Hepatocyte (in vitro differentiated cells): ENCODE results near the gene ARL14EPL. TPM values are rescaled to one million over a fixed set of nuclear protein-coding genes. Genes with fewer than 3 reads are reported as not detected.

Experiments
- DNase-seq: peaks from one replicate; pipeline ENCODE4 v3.0.0-alpha.2; 2016; ENCODE audit warnings: low spot score
- H2AFZ ChIP-seq: fragments of 200-600 bp; sonication (generic); 2 replicates; pipeline ENCODE4 v1.6.0; 2016; ENCODE audit warnings: antibody characterized with exemption, mild to moderate bottlenecking
- H3K27ac ChIP-seq: fragments of 200-600 bp; sonication (generic); 2 replicates; pipeline ENCODE4 v1.5.1; 2016; ENCODE audit warnings: mild to moderate bottlenecking
- H3K27me3 ChIP-seq: fragments of 200-600 bp; sonication (generic); 2 replicates; pipeline ENCODE4 v1.6.1; 2016
- H3K36me3 ChIP-seq: fragments of 200-600 bp; sonication (generic); replicated peaks from 2 replicates; pipeline ENCODE4 v1.5.1; 2016; ENCODE audit warnings: low read depth; ENCODE audit not compliant: insufficient read depth
- H3K4me1 ChIP-seq: fragments of 200-600 bp; sonication (generic); 2 replicates; pipeline ENCODE4 v1.5.1; 2016; ENCODE audit warnings: mild to moderate bottlenecking, moderate library complexity; ENCODE audit not compliant: insufficient read depth
- H3K4me2 ChIP-seq: fragments of 200-600 bp; sonication (generic); 2 replicates; pipeline ENCODE4 v1.6.0; 2016
- H3K4me3 ChIP-seq: fragments of 200-600 bp; sonication (generic); 2 replicates; pipeline ENCODE4 v1.5.1; 2016; ENCODE audit warnings: mild to moderate bottlenecking
- H3K79me2 ChIP-seq: fragments of 200-600 bp; sonication (generic); 2 replicates; pipeline ENCODE4 v1.6.0; 2017; ENCODE audit warnings: mild to moderate bottlenecking
- H3K9me2 ChIP-seq: fragments of 200-600 bp; sonication (generic); replicated peaks from 2 replicates; pipeline ENCODE4 v1.6.0; 2017; ENCODE audit warnings: mild to moderate bottlenecking; ENCODE audit not compliant: insufficient read depth
- H3K9me3 ChIP-seq: fragments of 200-600 bp; sonication (generic); 2 replicates; pipeline ENCODE4 v1.5.1; 2016; ENCODE audit warnings: low read depth, mild to moderate bottlenecking
- H4K20me1 ChIP-seq: fragments of 200-600 bp; sonication (generic); 2 replicates; pipeline ENCODE4 v1.6.0; 2016; ENCODE audit warnings: mild to moderate bottlenecking; ENCODE audit not compliant: insufficient read depth, poor library complexity, severe bottlenecking
- EZH2 ChIP-seq: fragments of 200-600 bp; sonication (generic); IDR thresholded peaks from 2 replicates; pipeline ENCODE4 v1.6.1; 2016; ENCODE audit warnings: antibody characterized with exemption, mild to moderate bottlenecking, borderline replicate concordance
- EZH2phosphoT487 ChIP-seq: fragments of 200-600 bp; sonication (generic); IDR thresholded peaks from one replicate; pipeline ENCODE4 v1.6.1; 2018; ENCODE audit warnings: antibody characterized with exemption, mild to moderate bottlenecking, low read depth, moderate library complexity; ENCODE audit not compliant: unreplicated experiment, severe bottlenecking
- WGBS: methylation state at CpG from one replicate; pipeline ENCODE4 v1.1.6; 2016; ENCODE audit warnings: low lambda C conversion rate; ENCODE audit errors: missing lambda C conversion rate; 5-methylcytosine and 5-hydroxymethylcytosine counted together
- polyA plus RNA-seq: library from polyadenylated mRNA; unstranded; fragments of >200 nt; fragmentation: Nextera tagmentation; extraction: Ambion mirVana; gene quantifications from 2 replicates; pipeline ENCODE4 v1.2.1, GENCODE V29; 2016
- total RNA-seq: library from RNA; depleted of rRNA; stranded (reverse); fragments of >200 nt; gene quantifications from 2 replicates; pipeline ENCODE4 v1.2.3, GENCODE V29; 2014
- TF ChIP-seq, protein P1 (sequence below): fragments of 200-600 bp; sonication (generic); IDR thresholded peaks from 2 replicates; pipeline ENCODE4 v1.5.1; 2016; ENCODE audit warnings: antibody characterized with exemption, mild to moderate bottlenecking; ENCODE audit not compliant: poor library complexity

The ARL14EPL gene
- total RNA-seq (0.07 TPM in 1 of 2 replicates, not detected in the other), polyA plus RNA-seq (not detected in 2 replicates)

DNA sequence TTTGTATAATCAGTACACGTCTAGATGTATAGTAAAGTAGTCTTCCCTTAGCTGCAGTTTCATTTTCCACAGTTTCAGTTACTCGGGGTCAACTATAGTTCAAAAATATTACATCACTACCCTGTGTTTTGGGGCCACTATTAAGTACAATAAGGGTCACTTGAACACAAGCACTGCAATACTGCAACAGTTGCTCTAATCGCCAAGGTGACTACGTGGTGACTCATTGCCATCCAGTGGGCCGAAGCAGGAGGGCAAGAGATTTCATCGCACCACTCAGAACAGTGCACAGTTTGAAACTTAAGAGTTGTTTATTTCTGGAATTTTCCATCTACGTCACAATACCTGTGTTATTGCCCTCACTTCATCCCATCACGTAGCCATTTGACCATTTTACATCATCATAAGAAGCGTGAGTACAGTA, at the start of gene ARL14EPL:
ARL14EPL (plus strand) TSS at position 379 of the 424 bp plus-strand sequence. CDS start 18,994 bp downstream, outside the sequence.
- no peaks in the 10 kb centered on the region for H3K79me2 ChIP-seq
- H3K4me1 ChIP-seq, result peaks cover 5% of the 10 kb centered on the region
- TF ChIP-seq, protein P1, sequence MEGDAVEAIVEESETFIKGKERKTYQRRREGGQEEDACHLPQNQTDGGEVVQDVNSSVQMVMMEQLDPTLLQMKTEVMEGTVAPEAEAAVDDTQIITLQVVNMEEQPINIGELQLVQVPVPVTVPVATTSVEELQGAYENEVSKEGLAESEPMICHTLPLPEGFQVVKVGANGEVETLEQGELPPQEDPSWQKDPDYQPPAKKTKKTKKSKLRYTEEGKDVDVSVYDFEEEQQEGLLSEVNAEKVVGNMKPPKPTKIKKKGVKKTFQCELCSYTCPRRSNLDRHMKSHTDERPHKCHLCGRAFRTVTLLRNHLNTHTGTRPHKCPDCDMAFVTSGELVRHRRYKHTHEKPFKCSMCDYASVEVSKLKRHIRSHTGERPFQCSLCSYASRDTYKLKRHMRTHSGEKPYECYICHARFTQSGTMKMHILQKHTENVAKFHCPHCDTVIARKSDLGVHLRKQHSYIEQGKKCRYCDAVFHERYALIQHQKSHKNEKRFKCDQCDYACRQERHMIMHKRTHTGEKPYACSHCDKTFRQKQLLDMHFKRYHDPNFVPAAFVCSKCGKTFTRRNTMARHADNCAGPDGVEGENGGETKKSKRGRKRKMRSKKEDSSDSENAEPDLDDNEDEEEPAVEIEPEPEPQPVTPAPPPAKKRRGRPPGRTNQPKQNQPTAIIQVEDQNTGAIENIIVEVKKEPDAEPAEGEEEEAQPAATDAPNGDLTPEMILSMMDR, result peak; percentile 46
- TF ChIP-seq EZH2, result no peak
- no peaks in the 10 kb centered on the region for H3K27me3 ChIP-seq
- no peak within 1 kb of the TSS for H3K4me3 ChIP-seq
- H2AFZ ChIP-seq, result no peak within 1 kb of the TSS
- H4K20me1 ChIP-seq, result no peaks in the 10 kb centered on the region
- peak; percentile 64 for DNase-seq
- H3K27ac ChIP-seq, result no peak within 1 kb of the TSS
- H3K36me3 ChIP-seq, result no peaks in the 10 kb centered on the region
- no peaks in the 10 kb centered on the region for H3K9me2 ChIP-seq
- H3K9me3 ChIP-seq, result no peaks in the 10 kb centered on the region
- H3K4me2 ChIP-seq, result no peak within 1 kb of the TSS
- WGBS, result 79% methylated on average over 9 of the region's 9 CpGs

DNA sequence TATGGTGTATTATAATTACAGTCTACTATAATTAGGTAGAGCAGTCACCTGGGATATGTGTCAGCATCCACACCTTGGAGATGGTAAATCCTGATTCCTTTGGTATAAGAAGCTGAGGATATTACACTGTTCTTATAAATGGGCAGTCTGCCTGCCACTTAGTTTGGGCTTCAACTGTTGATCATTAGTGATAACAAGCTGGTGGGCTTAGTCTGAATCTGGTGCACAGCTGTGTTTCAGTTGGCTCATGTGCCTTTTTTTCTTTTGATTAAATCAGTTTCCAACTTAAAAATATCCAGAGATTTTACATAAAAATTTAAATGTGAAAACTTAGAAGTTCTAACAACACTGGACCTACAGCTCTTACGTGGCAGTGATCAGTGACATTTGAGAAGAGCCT, 48.8 kb upstream of the ARL14EPL start:
- Histone ChIP-seq H3K27ac (no peak overlapping the region), H3K9me2 (no peaks in the 10 kb centered on the region), H3K36me3 (no peaks in the 10 kb centered on the region), H3K4me3 (no peak overlapping the region), H3K4me1 (no peaks in the 10 kb centered on the region), H3K4me2 (no peak overlapping the region), H2AFZ (no peak overlapping the region), H3K9me3 (no peaks in the 10 kb centered on the region), H3K27me3 (no peaks in the 10 kb centered on the region), H4K20me1 (no peaks in the 10 kb centered on the region), H3K79me2 (no peaks in the 10 kb centered on the region)
- WGBS, result 84% methylated on average over 1 of the region's 1 CpG
- TF ChIP-seq, protein P1, result no peak
- TF ChIP-seq EZH2 (no peak), EZH2phosphoT487 (no peak)
- no peak for DNase-seq

DNA sequence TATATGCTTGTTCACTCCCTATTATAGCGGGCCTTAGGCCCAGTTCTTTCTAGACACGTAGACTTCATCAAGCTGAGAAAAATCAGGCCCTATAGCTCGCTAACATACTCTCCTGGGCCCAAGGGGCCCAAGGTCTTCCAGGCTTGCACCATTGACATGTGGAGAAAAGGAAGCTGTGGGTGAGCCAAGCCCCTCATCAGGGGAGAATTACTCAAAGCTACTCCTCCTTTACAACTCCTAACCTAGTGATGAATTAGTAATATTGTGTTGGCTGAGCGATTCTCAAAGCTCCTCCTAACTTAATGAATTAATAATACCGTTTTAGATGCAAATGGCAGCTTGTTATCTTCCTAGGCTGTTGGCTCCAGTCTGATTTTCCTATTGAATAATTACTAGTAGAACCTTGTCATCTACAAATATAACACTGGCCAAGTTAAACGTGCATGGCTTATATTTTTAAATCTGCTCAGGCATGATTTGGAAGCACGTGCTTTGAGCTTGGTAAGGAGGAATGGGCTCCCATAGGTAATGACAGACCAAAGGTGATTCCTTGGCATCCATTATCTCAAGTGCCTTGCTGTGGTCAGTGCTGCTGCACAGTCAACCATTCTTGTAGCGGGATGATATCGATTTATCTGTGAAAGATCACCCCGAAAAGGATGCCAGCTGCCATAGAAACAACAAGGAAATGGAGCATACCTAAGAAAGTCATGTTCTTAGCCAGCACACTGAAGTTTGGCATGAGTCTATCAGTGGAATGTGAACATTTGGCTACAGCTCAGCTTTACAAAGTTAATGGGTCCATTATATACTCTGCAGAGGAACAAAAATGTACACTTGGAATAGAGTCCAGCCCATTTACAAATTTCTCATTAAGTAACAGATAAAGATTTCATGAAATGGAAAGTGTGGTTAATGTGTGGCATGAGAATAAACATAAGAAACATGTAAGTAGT, 46.2 kb upstream of the ARL14EPL start:
- H3K4me2 ChIP-seq, result peak overlapping the region; percentile 15
- WGBS, result 85% methylated on average over 10 of the region's 10 CpGs
- H3K9me2 ChIP-seq, result no peaks in the 10 kb centered on the region
- H3K36me3 ChIP-seq, result no peaks in the 10 kb centered on the region
- no peaks in the 10 kb centered on the region for H3K9me3 ChIP-seq
- no peaks in the 10 kb centered on the region for H3K27me3 ChIP-seq
- no peaks in the 10 kb centered on the region for H3K4me1 ChIP-seq
- H4K20me1 ChIP-seq, result no peaks in the 10 kb centered on the region
- no peak overlapping the region for H3K27ac ChIP-seq
- no peak for DNase-seq
- H2AFZ ChIP-seq, result no peak overlapping the region
- no peaks in the 10 kb centered on the region for H3K79me2 ChIP-seq
- TF ChIP-seq EZH2 (no peak), EZH2phosphoT487 (no peak)
- TF ChIP-seq, protein P1, result no peak
- H3K4me3 ChIP-seq, result no peak overlapping the region
